HG03196 (cell line): ENCODE measurements around the gene CAMK4.
"Not testable (repeated sequence)": the region's sequence is repeated elsewhere in the genome, so short reads cannot be mapped to it uniquely, and the experiment has no call there.

Experiments used
- ATAC-seq: cut with Tn5 transposase; IDR thresholded peaks from one replicate; pipeline ENCODE4 v1.9.1; 2021; ENCODE audit not compliant: unreplicated experiment

CAMK4 gene

GRCh38 chr5:111254613-111255012, 30.4 kb downstream of the CAMK4 start:
- ATAC-seq, result peak; percentile 85

- ATAC-seq, result no peak
These were observed 31.0 kb downstream of the CAMK4 start for GRCh38 chr5:111255169-111255568.

GRCh38 chr5:111256128-111256527, 31.9 kb downstream of the CAMK4 start:
- ATAC-seq, result no peak

GRCh38 chr5:111257610-111258009, 33.4 kb downstream of the CAMK4 start:
- ATAC-seq, result not testable (repeated sequence)

GRCh38 chr5:111259636-111260035, 35.5 kb downstream of the CAMK4 start:
- ATAC-seq, result no peak

GRCh38 chr5:111261610-111262009, 37.4 kb downstream of the CAMK4 start:
- ATAC-seq, result no peak

- ATAC-seq, result no peak
These were observed 38.0 kb downstream of the CAMK4 start for GRCh38 chr5:111262153-111262552.

- ATAC-seq, result no peak
These were observed 38.6 kb downstream of the CAMK4 start for GRCh38 chr5:111262815-111263214.

- no peak for ATAC-seq
These were observed 42.3 kb downstream of the CAMK4 start for GRCh38 chr5:111266491-111266890.

GRCh38 chr5:111268300-111268699, 44.1 kb downstream of the CAMK4 start:
- no peak for ATAC-seq

GRCh38 chr5:111271885-111272284, 47.7 kb downstream of the CAMK4 start:
- no peak for ATAC-seq

GRCh38 chr5:111277061-111277460, 52.9 kb downstream of the CAMK4 start:
- no peak for ATAC-seq

GRCh38 chr5:111278858-111279504, 54.8 kb downstream of the CAMK4 start:
- ATAC-seq, result peak; percentile 87

GRCh38 chr5:111280282-111280951, 56.2 kb downstream of the CAMK4 start:
- ATAC-seq, result no peak

- ATAC-seq, result no peak
These were observed 58.6 kb downstream of the CAMK4 start for GRCh38 chr5:111282798-111283197.

- no peak for ATAC-seq
These were observed 60.6 kb downstream of the CAMK4 start for GRCh38 chr5:111284825-111285224.

GRCh38 chr5:111294551-111294950, 70.4 kb downstream of the CAMK4 start:
- ATAC-seq, result no peak

- no peak for ATAC-seq
These were observed 71.5 kb downstream of the CAMK4 start for GRCh38 chr5:111295649-111296048.

GRCh38 chr5:111296570-111296969, 72.4 kb downstream of the CAMK4 start:
- ATAC-seq, result no peak

GRCh38 chr5:111299067-111299481, 74.9 kb downstream of the CAMK4 start:
- ATAC-seq, result no peak

- ATAC-seq, result no peak
These were observed 75.7 kb downstream of the CAMK4 start for GRCh38 chr5:111299831-111300432.

GRCh38 chr5:111301264-111301663, 77.1 kb downstream of the CAMK4 start:
- ATAC-seq, result no peak
